NCI-H82 (cell line): ENCODE results near the gene GSDMA.

Experiments used
- DNase-seq: peaks from one replicate; lab custom pipeline; 2025; lab: John Stamatoyannopoulos, UW

GSDMA gene, protein sequence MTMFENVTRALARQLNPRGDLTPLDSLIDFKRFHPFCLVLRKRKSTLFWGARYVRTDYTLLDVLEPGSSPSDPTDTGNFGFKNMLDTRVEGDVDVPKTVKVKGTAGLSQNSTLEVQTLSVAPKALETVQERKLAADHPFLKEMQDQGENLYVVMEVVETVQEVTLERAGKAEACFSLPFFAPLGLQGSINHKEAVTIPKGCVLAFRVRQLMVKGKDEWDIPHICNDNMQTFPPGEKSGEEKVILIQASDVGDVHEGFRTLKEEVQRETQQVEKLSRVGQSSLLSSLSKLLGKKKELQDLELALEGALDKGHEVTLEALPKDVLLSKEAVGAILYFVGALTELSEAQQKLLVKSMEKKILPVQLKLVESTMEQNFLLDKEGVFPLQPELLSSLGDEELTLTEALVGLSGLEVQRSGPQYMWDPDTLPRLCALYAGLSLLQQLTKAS

GRCh38 chr17:39962642-39963220, at the start of gene GSDMA:
TSS of gene GSDMA (plus strand) at chr17:39963004. CDS start at chr17:39965688, 2,684 bp downstream.
- no peak for DNase-seq

- no peak for DNase-seq
Measured at GRCh38 chr17:39913989-39914388, 48.8 kb upstream of the GSDMA start.

- DNase-seq, result no peak
Measured at GRCh38 chr17:39915559-39915958, 47.2 kb upstream of the GSDMA start.

- DNase-seq, result peak; percentile 19
Measured at GRCh38 chr17:39916918-39917317, 45.9 kb upstream of the GSDMA start.

GRCh38 chr17:39919087-39919683, 43.6 kb upstream of the GSDMA start:
- DNase-seq, result no peak

- DNase-seq, result peak; percentile 19
Measured at GRCh38 chr17:39920218-39921210, 42.3 kb upstream of the GSDMA start.

DNA sequence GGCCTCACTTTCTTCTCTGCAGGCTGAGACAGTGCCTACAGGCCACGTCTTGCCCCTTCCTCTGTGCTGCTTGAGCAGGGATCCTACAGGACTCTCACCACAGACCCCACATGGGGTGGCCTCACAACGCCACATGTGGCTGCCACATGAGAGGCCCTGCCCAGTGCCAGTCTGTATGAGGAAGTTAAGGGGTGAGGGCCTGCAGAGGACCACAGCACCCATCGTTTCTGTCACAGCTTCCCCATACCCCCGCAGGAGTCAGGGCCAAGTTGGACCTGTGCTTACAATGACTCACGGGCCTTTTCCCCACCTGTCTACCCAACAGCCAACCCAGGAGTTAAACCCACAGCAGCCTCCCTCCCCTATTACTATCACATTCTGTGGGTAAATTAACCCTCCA, 41.5 kb upstream of the GSDMA start:
- DNase-seq, result no peak

- DNase-seq, result no peak
Measured at GRCh38 chr17:39922006-39922405, 40.8 kb upstream of the GSDMA start.

DNA sequence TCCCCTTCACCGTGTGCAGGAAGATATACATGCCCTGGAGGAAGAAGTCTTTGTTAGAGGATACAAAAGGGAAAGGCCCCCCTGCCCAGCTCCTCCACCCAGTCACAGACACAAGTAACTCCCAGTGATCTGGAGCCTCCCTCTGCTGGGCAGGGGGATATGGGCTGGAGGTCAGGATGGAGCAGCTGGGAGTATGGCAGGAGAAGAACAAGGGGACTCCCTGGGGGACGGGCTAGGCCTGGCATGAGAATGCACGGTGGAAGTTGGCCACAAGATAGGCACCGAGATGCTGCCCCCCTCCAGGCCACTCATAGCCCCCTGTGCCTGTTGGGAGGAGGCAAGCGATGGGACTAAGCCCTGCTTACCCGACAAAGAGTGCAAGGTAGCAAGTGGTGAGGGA, 39.6 kb upstream of the GSDMA start:
- DNase-seq, result no peak

DNA sequence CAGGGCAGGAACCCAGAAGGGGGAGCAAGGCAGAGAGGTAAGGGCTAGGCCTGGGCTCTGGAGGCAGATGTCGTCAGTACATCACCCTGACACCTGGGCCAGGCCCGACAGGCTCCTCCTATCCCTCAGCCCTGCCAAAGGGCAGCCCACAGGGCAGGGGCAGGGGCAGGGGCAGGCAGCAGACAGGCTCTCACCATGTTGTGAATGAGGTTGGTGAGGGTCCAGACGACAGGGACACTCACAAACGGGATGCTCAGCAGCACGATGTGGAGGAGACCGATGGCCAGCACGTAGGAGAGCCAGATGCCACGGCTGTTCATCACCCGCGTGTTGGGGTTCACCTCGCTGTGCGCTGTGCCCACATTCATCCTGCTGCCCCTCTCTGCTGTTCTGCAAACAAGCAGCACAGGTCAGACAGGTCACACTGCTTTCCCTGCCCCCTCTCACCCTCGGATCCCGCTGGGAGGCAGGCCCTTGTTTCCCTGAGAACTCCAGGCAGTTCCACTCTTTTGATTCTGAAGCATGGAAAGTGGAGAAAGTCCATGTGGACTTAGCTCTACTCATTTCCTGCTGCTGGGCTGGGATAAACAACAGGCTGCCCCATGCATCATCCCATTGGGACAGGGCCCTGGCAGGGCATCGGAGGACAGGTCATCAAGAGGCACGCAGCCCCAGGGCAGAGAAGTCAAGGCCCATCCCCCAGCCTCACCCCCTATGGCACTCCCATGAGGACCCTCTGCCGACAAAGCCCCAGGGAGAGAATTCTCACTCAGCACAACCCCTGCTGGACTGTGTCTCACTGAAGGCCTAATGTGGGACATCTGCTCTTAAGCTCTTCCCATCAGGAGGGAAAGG, 38.7 kb upstream of the GSDMA start:
- peak; percentile 11 for DNase-seq

GRCh38 chr17:39924691-39925055, 38.1 kb upstream of the GSDMA start:
- DNase-seq, result no peak

DNA sequence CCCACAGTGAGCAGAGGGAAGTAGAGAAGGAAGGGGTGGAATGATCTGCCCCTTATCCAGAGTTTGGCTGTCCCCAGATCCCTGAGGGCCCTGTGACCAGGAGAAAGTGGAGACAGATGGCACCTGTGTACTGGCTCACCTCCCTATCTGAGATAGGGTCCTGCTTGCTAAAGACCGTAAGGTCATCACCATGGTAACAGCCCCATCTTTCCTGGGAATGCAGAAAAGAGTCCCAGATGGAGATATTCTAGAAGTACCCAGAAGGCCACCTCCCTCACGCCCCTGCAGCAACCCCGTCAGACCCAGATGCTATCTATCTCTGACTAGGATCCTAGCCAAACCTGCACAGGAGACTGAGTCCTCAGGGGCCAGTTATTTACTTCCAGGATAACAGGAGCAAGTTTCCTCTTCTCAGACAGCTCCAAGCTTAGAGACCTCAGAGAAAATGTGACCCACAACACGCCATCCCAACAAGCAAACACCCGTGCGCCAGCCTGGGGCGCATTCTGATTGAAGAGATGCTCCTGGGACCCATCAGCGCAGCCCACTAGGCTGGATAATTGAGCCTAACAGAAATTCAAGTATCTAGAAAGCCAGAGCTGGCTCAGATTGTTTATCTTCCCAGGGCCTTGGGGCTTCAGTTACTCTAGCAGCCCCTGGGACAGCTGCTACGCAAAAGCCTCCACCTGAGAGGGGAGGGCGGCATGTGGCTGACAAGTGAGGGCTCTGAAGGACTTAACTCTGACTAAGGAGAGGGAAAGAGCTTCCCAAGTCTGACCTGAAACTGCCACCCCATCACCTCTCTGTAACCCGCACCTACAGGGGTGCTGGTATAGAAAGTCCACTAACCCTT, 37.3 kb upstream of the GSDMA start:
- DNase-seq, result peak; percentile 49

DNA sequence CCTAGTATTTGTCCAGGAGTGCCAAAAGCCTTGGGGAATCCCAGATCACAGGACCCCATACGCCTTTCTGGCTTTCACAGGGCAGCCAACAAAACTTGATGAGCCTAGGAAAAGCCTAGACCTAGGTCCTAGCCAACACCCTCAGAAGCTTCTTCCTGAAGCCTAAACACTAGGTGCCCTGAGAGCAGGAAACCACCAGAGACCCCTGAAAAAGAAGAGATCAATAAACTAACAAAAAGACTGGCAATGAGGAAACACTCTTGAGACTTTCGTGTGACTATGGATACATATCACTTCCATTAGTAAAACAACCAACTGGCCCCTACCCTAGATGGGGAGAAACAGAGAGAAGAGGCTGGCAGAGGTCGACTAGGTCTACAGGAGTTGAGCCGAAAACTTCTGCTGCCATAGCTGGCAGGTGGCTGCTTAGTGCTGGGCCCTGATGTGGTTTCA, 36.6 kb upstream of the GSDMA start:
- DNase-seq, result no peak

GRCh38 chr17:39926588-39927100, 36.2 kb upstream of the GSDMA start:
- peak; percentile 50 for DNase-seq

- DNase-seq, result peak; percentile 95
Measured at GRCh38 chr17:39927101-39927928, 35.5 kb upstream of the GSDMA start, which contains the start of the genes LRRC3C and ORMDL3. TSS of gene LRRC3C (plus strand) at chr17:39927732. CDS start at chr17:39941524, 13,792 bp downstream. TSS of gene ORMDL3 (minus strand) at chr17:39927601. CDS start at chr17:39924203, 3,398 bp downstream.

- peak; percentile 38 for DNase-seq
Measured at GRCh38 chr17:39927929-39928857, 34.6 kb upstream of the GSDMA start.

GRCh38 chr17:39928858-39929645, 33.8 kb upstream of the GSDMA start:
- no peak for DNase-seq
